Liver (tissue), 3 donors: ENCODE measurements around the gene ANKRD13D.

Experiments
- ATF3 ChIP-seq: IDR thresholded peaks from 2 replicates; pipeline ENCODE4 v1.6.1; 2016; ENCODE audit warnings: antibody characterized with exemption
- CTCF ChIP-seq: fragments of 150-350 bp; IDR thresholded peaks from 2 replicates; pipeline ENCODE4 v1.5.1; 2017; ENCODE audit warnings: improper control_type of control experiment, low read depth, low read length; ENCODE audit not compliant: missing input control
- JUND ChIP-seq, 2 donors: IDR thresholded peaks; 2 replicates each; pipeline ENCODE4 v1.6.1; 2016; ENCODE audit warnings: antibody characterized with exemption in 2 of 2
- RXRA ChIP-seq, 2 donors: IDR thresholded peaks; 2 replicates each; pipeline ENCODE4 v1.6.1; 2017 to 2018; ENCODE audit warnings: antibody characterized with exemption in 2 of 2, mild to moderate bottlenecking in 1 of 2
- SP1 ChIP-seq: IDR thresholded peaks from 2 replicates; pipeline ENCODE4 v1.6.1; 2018; ENCODE audit warnings: antibody characterized with exemption, mild to moderate bottlenecking
- TAF1 ChIP-seq: conservative IDR thresholded peaks from 2 replicates; pipeline ENCODE4 v1.6.1; 2016; ENCODE audit warnings: antibody characterized with exemption, mild to moderate bottlenecking
- ZBTB33 ChIP-seq: IDR thresholded peaks from 2 replicates; pipeline ENCODE4 v1.6.1; 2016; ENCODE audit warnings: antibody characterized with exemption
- donor health status: healthy.
- donor health status: healthy.

GRCh38 chr11:67307545-67308001 is 18.5 kb downstream of the ANKRD13D start:
- TF ChIP-seq SP1 (no peak), JUND (IDR thresholded peaks at IDR 0.05) (no peak), CTCF (no peak), RXRA (IDR thresholded peaks at IDR 0.05) (no peak), ATF3 (no peak), TAF1 (no peak), ZBTB33 (no peak)
